H1 (cell line): ENCODE data around the gene HIP1. TPM values are rescaled to one million over a fixed set of nuclear protein-coding genes. Genes with fewer than 3 reads are reported as not detected.

Experiments
- CTCF ChIA-PET: fragments of 300-600 bp; sonication (Branson Sonifier 250); formaldehyde crosslinking; loops from one replicate; lab custom pipeline; 2021; ENCODE audit not compliant: partially characterized antibody; lab: Charles Lee
- POLR2A ChIA-PET: fragments of 300-600 bp; sonication (Branson Sonifier 250); formaldehyde crosslinking; loops from one replicate; lab custom pipeline; 2021; ENCODE audit warnings: inconsistent platforms; ENCODE audit not compliant: partially characterized antibody; lab: Charles Lee
- DNase-seq, 2 experiments: peaks; one replicate each; pipeline versions ENCODE4 v3.0.0 to v3.0.0-alpha.2; 2010 to 2022; ENCODE audit warnings: low spot score in 2 of 2, low read depth in 1 of 2, mixed read lengths in 1 of 2
- FAIRE-seq: peaks from 2 replicates; lab custom pipeline; 2011; peaks lifted over from hg19 to GRCh38; lab: Jason Lieb, UNC
- H2AFZ ChIP-seq: 2 replicates; pipeline ENCODE4 v1.8.1; 2012; ENCODE audit warnings: low read length, inconsistent platforms
- H2AK5ac ChIP-seq: 2 replicates; pipeline ENCODE4 v1.6.1; 2013; ENCODE audit warnings: low read depth, low read length
- H2BK120ac ChIP-seq: replicated peaks from 2 replicates; pipeline ENCODE3; 2013; ENCODE audit warnings: low read depth, low read length, inconsistent platforms
- H2BK12ac ChIP-seq: 2 replicates; pipeline ENCODE4 v1.6.1; 2013; ENCODE audit warnings: low read depth, low read length
- H2BK15ac ChIP-seq: 2 replicates; pipeline ENCODE4 v1.6.1; 2013; ENCODE audit warnings: low read length
- H2BK20ac ChIP-seq: 2 replicates; pipeline ENCODE4 v1.6.1; 2013; ENCODE audit warnings: low read length
- H2BK5ac ChIP-seq: 2 replicates; pipeline ENCODE4 v1.6.1; 2013; ENCODE audit warnings: low read depth, low read length
- H3K14ac ChIP-seq: 2 replicates; pipeline ENCODE4 v1.6.1; 2013; ENCODE audit warnings: inconsistent platforms; ENCODE audit not compliant: insufficient read length
- H3K18ac ChIP-seq: 2 replicates; pipeline ENCODE4 v1.6.1; 2013; ENCODE audit warnings: low read length; ENCODE audit errors: extremely low read depth
- H3K23ac ChIP-seq: 2 replicates; pipeline ENCODE4 v1.6.1; 2013; ENCODE audit warnings: inconsistent platforms; ENCODE audit not compliant: insufficient read length
- H3K23me2 ChIP-seq: 2 replicates; pipeline ENCODE4 v1.6.1; 2013; ENCODE audit warnings: low read depth, low read length
- H3K27ac ChIP-seq: 2 replicates; pipeline ENCODE4 v1.6.1; 2011; ENCODE audit warnings: low read depth, low read length, inconsistent platforms
- H3K27me3 ChIP-seq, 4 experiments: replicated peaks in 1 of 4; 1 replicate in 1 of 4; 2 replicates in 3 of 4; pipeline versions ENCODE4 v1.6.1 to v1.8.1; 2011 to 2013; ENCODE audit warnings: low read length in 3 of 4, mild to moderate bottlenecking in 3 of 4, inconsistent platforms in 2 of 4, mixed read lengths in 2 of 4, moderate library complexity in 1 of 4; ENCODE audit not compliant: control insufficient read depth in 3 of 4, insufficient read depth in 3 of 4; ENCODE audit errors: extremely low read depth in 1 of 4
- H3K36me3 ChIP-seq, 4 experiments: 2 replicates each; pipeline versions ENCODE4 v1.6.1 to v1.8.1; 2011 to 2013; ENCODE audit warnings: mild to moderate bottlenecking in 4 of 4, low read length in 3 of 4, moderate library complexity in 2 of 4, control low read depth in 1 of 4, inconsistent platforms in 1 of 4; ENCODE audit not compliant: insufficient read depth in 4 of 4, control insufficient read depth in 2 of 4
- H3K4ac ChIP-seq: replicated peaks from 2 replicates; pipeline ENCODE3; 2013; ENCODE audit warnings: low read length, low read depth, mixed read lengths, inconsistent platforms; ENCODE audit not compliant: insufficient read length
- H3K4me1 ChIP-seq, 4 experiments: replicated peaks in 1 of 4; 1 replicate in 1 of 4; 2 replicates in 3 of 4; pipeline versions ENCODE4 v1.6.1 to v1.8.1; 2011 to 2013; ENCODE audit warnings: low read length in 3 of 4, inconsistent platforms in 2 of 4, mixed read lengths in 1 of 4; ENCODE audit not compliant: insufficient read depth in 4 of 4, control insufficient read depth in 3 of 4
- H3K4me2 ChIP-seq, 2 experiments: 2 replicates each; pipeline versions ENCODE4 v1.6.1 to v1.8.1; 2011 to 2013; ENCODE audit warnings: low read depth in 2 of 2, low read length in 2 of 2, control low read depth in 1 of 2, inconsistent platforms in 1 of 2, mild to moderate bottlenecking in 1 of 2; ENCODE audit not compliant: insufficient read depth in 1 of 2
- H3K4me3 ChIP-seq, 4 experiments: fragments of 200-600, 300-600 bp in 1 of 4; sonication (generic), shearing (Covaris generic), sonication (Bioruptor Twin) in 1 of 4; 2 replicates each; pipeline versions ENCODE4 v1.5.1 to v1.8.1; 2011 to 2016; ENCODE audit warnings: low read length in 4 of 4, low read depth in 3 of 4, control low read depth in 2 of 4, inconsistent platforms in 2 of 4, mild to moderate bottlenecking in 2 of 4, mixed read lengths in 1 of 4, moderate library complexity in 1 of 4; ENCODE audit not compliant: insufficient read depth in 2 of 4; ENCODE audit errors: extremely low read depth in 1 of 4
- H3K56ac ChIP-seq: replicated peaks from 2 replicates; pipeline ENCODE3; 2013; ENCODE audit warnings: low read depth, mild to moderate bottlenecking, mixed read lengths, low read length, inconsistent platforms; ENCODE audit not compliant: insufficient read length
- H3K79me1 ChIP-seq: 2 replicates; pipeline ENCODE4 v1.6.1; 2013; ENCODE audit warnings: low read depth, low read length, control low read depth
- H3K79me2 ChIP-seq, 2 experiments: 2 replicates each; pipeline versions ENCODE4 v1.6.1 to v1.8.1; 2012 to 2013; ENCODE audit warnings: low read length in 2 of 2, mild to moderate bottlenecking in 2 of 2, inconsistent platforms in 1 of 2; ENCODE audit not compliant: insufficient read depth in 2 of 2, control insufficient read depth in 1 of 2
- H3K9ac ChIP-seq, 4 experiments: replicated peaks in 1 of 4; 1 replicate in 1 of 4; 2 replicates in 3 of 4; pipeline versions ENCODE4 v1.6.1 to v1.8.1; 2011 to 2013; ENCODE audit warnings: low read depth in 3 of 4, low read length in 3 of 4, control low read depth in 2 of 4, mild to moderate bottlenecking in 2 of 4, moderate library complexity in 2 of 4, inconsistent platforms in 1 of 4; ENCODE audit errors: extremely low read depth in 1 of 4
- H3K9me3 ChIP-seq, 2 experiments: 2 replicates each; pipeline versions ENCODE4 v1.6.1 to v1.8.1; 2012 to 2013; ENCODE audit warnings: mild to moderate bottlenecking in 2 of 2, moderate library complexity in 2 of 2, control low read depth in 1 of 2, inconsistent platforms in 1 of 2, low read depth in 1 of 2, low read length in 1 of 2, mixed read lengths in 1 of 2; ENCODE audit not compliant: insufficient read depth in 2 of 2
- H4K20me1 ChIP-seq, 2 experiments: replicated peaks in 1 of 2; 2 replicates each; pipeline versions ENCODE3 to v1.8.1; 2011 to 2013; ENCODE audit warnings: inconsistent platforms in 2 of 2, low read length in 2 of 2, mild to moderate bottlenecking in 1 of 2; ENCODE audit not compliant: insufficient read depth in 2 of 2, control insufficient read depth in 1 of 2
- H4K5ac ChIP-seq: 2 replicates; pipeline ENCODE4 v1.6.1; 2013; ENCODE audit warnings: low read length, low read depth, mixed read lengths, inconsistent platforms; ENCODE audit not compliant: insufficient read length
- H4K8ac ChIP-seq: 2 replicates; pipeline ENCODE4 v1.8.0; 2013; ENCODE audit warnings: mild to moderate bottlenecking, moderate library complexity, low read length, inconsistent platforms; ENCODE audit not compliant: insufficient read depth; ENCODE audit errors: extremely low read depth
- H4K91ac ChIP-seq: replicated peaks from 2 replicates; pipeline ENCODE3; 2013; ENCODE audit warnings: low read length, mixed read lengths, inconsistent platforms; ENCODE audit not compliant: insufficient read length
- ASH2L ChIP-seq: fragments of 200-600, 300-600 bp; sonication (generic); IDR thresholded peaks from one replicate; pipeline ENCODE4 v1.7.1; 2017; ENCODE audit warnings: low read length
- BRCA1 ChIP-seq: IDR thresholded peaks from 2 replicates; pipeline ENCODE4 v1.6.1; 2012; ENCODE audit warnings: low read depth, low read length, improper control_type of control experiment
- RBBP5 ChIP-seq: IDR thresholded peaks from 2 replicates; pipeline ENCODE4 v1.7.1; 2012; ENCODE audit warnings: low read depth, mild to moderate bottlenecking, inconsistent platforms, low read length, moderate library complexity, borderline replicate concordance
- RNF2 ChIP-seq: fragments of 200-900, 300-1000 bp; sonication (generic); IDR thresholded peaks from 2 replicates; pipeline ENCODE4 v1.7.1; 2016; ENCODE audit warnings: borderline replicate concordance, low read depth, mild to moderate bottlenecking, antibody characterized with exemption, low read length; ENCODE audit not compliant: poor library complexity, severe bottlenecking; ENCODE audit errors: missing control alignments
- YY1 ChIP-seq: IDR thresholded peaks from 2 replicates; pipeline ENCODE4 v1.6.1; 2011; ENCODE audit warnings: low read depth, mild to moderate bottlenecking, low read length
- WGBS, 2 experiments: shearing (Covaris generic) in 1 of 2; methylation state at CpG; one replicate each; pipeline versions ENCODE4 v1.1.6 to v1.1.7; 2013 to 2015; ENCODE audit warnings: low lambda C conversion rate in 2 of 2, mixed read lengths in 2 of 2, inconsistent platforms in 1 of 2, low coverage in 1 of 2, missing lambda C conversion rate in 1 of 2; ENCODE audit not compliant: insufficient replicate concordance in 2 of 2, insufficient coverage in 1 of 2, insufficient read length in 1 of 2; ENCODE audit errors: extremely low coverage in 1 of 2, missing lambda C conversion rate in 1 of 2; 5-methylcytosine and 5-hydroxymethylcytosine counted together
- polyA plus RNA-seq, 7 experiments: library from polyadenylated mRNA; depleted of rRNA in 3 of 7; stranded (reverse) in 5 of 7; unstranded in 2 of 7; fragments of >200 nt in 5 of 7; fragments of 200-250 nt in 2 of 7; gene quantifications; 1 replicate in 5 of 7; 2 replicates in 1 of 7; 4 replicates in 1 of 7; pipeline versions ENCODE4 v1.2.1 to v1.2.3, GENCODE V29; 2011 to 2013; ENCODE audit warnings: missing spikeins in 2 of 7, mixed read lengths in 2 of 7
- total RNA-seq: library from RNA; stranded (reverse); fragmentation: NEBNext Ultra II Directional; extraction: Animal tissue kit (Norgen Biotek cat#: 25700); gene quantifications from 2 replicates; pipeline ENCODE4 v1.2.1, GENCODE V29; 2021

HIP1 gene
- total and polyA plus RNA-seq, 2 of the 8 experiments (the other 6 are each of a cell fraction or from before 2014, with no cell fraction given), result 51.8 to 108 TPM

DNA sequence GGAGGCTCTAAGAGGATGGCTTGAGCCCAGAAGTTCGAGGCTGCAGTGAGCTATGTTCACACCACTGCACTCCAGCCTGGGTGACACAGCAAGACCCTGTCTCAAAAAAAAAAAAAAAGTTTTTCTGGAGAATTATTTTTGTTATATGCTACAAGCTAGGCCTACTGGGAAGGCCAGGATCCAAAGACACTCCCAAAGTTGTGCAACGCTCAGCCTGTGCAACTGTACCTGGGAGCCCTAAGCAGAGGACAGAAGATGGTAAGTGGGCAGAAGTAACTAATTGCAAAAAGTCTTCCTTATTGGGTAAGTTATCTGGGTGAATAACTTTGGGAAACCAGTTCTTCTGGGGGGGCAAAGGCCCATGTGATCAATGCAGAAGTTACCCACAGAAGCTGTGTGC is 17.3 kb downstream of the HIP1 start:
- no peak overlapping the region for H3K9ac ChIP-seq
- H3K23me2 ChIP-seq, result no peaks in the 10 kb centered on the region
- H2BK12ac ChIP-seq, result no peak overlapping the region
- 92% methylated on average over 2 of the region's 2 CpGs; no CpG with 5 or more reads in 1 of the 2 experiments for WGBS, 2 experiments
- no peaks in the 10 kb centered on the region for H3K4me1 ChIP-seq
- no peak overlapping the region for H2BK20ac ChIP-seq
- no peak overlapping the region for H3K27ac ChIP-seq
- no peak overlapping the region; the same call in 1 of the 2 replicates for H4K8ac ChIP-seq
- H3K36me3 ChIP-seq, result no peaks in the 10 kb centered on the region
- POLR2A ChIA-PET, result no interaction called here
- no peak overlapping the region for H2BK120ac ChIP-seq
- CTCF ChIA-PET, result interaction anchor here (0.7 to 2.5 kb wide), 4 partner anchors 10 to 41 kb away, joined by 3 to 10 read pairs (median 6); no protein-coding TSS in a partner anchor
- DNase-seq (no peak), FAIRE-seq (no peak)
- H4K5ac ChIP-seq, result no peak overlapping the region
- H3K79me2 ChIP-seq, result no peaks in the 10 kb centered on the region
- no peak overlapping the region for H3K4me2 ChIP-seq
- H3K18ac ChIP-seq, result no peak overlapping the region
- no peak for TF ChIP-seq YY1
- TF ChIP-seq BRCA1, result no peak
- no peak for TF ChIP-seq ASH2L
- TF ChIP-seq RNF2, result no peak
- TF ChIP-seq RBBP5, result no peak
- no peak overlapping the region for H3K56ac ChIP-seq
- H4K91ac ChIP-seq, result no peak overlapping the region
- H3K4ac ChIP-seq, result no peak overlapping the region
- no peak overlapping the region for H2AK5ac ChIP-seq
- H3K9me3 ChIP-seq, result no peaks in the 10 kb centered on the region
- no peaks in the 10 kb centered on the region for H4K20me1 ChIP-seq
- H3K14ac ChIP-seq, result no peak overlapping the region
- H3K4me3 ChIP-seq, result no peak overlapping the region
- H3K27me3 ChIP-seq, result no peaks in the 10 kb centered on the region
- H3K79me1 ChIP-seq, result no peaks in the 10 kb centered on the region
- H3K23ac ChIP-seq, result no peak overlapping the region
- H2AFZ ChIP-seq, result no peak overlapping the region
- no peak overlapping the region for H2BK15ac ChIP-seq
- no peak overlapping the region for H2BK5ac ChIP-seq
